ENCODE measurements around the gene SEL1L3.

Gene SEL1L3

DNA sequence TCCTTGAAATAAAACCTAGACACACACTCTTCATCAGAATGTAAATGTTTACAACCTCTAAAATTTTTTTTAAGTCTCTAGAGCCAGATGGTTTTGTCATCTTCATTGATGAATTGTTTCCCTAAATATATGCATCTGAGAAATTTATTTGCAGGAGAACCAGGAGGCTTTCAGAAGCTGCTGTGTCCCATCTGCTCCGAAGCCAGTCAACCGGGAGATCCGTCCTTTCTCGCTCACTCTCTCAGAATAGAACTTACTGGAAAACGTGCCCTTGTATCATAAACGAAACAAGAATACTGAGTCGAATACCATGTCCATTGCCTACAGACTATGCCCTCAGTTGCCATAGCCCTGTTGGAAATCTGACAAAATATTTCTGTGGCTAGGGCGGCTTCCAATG, 103.7 kb downstream of the SEL1L3 start:
- no peak overlapping the region for H3K27ac ChIP-seq
- no peak for TF ChIP-seq ZFX (IDR thresholded peaks at IDR 0.05; ENCODE audit: borderline replicate concordance)
- TF ChIP-seq, protein P1, sequence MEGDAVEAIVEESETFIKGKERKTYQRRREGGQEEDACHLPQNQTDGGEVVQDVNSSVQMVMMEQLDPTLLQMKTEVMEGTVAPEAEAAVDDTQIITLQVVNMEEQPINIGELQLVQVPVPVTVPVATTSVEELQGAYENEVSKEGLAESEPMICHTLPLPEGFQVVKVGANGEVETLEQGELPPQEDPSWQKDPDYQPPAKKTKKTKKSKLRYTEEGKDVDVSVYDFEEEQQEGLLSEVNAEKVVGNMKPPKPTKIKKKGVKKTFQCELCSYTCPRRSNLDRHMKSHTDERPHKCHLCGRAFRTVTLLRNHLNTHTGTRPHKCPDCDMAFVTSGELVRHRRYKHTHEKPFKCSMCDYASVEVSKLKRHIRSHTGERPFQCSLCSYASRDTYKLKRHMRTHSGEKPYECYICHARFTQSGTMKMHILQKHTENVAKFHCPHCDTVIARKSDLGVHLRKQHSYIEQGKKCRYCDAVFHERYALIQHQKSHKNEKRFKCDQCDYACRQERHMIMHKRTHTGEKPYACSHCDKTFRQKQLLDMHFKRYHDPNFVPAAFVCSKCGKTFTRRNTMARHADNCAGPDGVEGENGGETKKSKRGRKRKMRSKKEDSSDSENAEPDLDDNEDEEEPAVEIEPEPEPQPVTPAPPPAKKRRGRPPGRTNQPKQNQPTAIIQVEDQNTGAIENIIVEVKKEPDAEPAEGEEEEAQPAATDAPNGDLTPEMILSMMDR (IDR thresholded peaks at IDR 0.05), result no peak

DNA sequence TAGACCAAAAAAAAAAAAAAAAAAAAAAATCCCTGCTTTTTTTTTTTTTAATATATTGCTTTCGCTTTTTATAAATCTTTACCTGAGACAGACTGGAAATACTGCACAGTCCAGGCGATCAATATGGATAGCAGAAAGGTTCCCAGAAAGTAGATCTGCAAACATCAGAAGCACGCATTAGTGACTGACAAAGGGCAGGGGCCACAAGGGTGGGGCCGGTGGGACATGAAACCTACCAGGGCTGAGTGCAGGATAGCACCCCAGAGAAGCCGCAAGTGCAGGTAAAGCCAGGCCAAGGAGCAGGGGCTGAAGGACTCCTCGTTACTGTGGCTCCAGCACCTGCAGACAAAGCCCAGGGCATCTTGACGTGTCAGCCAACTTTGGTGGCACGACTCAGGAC, 105.3 kb downstream of the SEL1L3 start:
- TF ChIP-seq, protein P1 (IDR thresholded peaks at IDR 0.05), result no peak
- no peak for TF ChIP-seq ZFX (IDR thresholded peaks at IDR 0.05; ENCODE audit: borderline replicate concordance)
- no peak overlapping the region for H3K27ac ChIP-seq

DNA sequence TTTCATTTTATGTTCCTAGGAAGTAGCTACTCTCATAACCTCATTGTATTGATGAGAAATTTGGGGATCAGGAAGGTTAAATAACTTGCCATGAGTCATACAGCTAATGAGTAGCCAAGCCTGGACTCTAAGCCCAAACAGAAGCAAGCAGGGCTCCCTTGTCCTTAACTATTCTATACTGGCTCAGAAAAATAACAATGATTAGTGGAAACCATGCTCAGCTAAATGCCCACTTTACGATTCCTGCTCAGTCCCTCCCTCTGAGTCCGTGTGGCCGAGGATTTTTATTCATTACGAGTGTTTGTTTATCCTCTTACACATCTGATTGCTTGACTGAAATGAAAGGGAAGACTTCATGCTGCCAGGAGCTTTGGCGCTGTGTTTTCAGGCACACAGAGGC, 106.3 kb downstream of the SEL1L3 start:
- TF ChIP-seq, protein P1 (IDR thresholded peaks at IDR 0.05), result no peak
- no peak for TF ChIP-seq ZFX (IDR thresholded peaks at IDR 0.05; ENCODE audit: borderline replicate concordance)
- no peak overlapping the region for H3K27ac ChIP-seq

DNA sequence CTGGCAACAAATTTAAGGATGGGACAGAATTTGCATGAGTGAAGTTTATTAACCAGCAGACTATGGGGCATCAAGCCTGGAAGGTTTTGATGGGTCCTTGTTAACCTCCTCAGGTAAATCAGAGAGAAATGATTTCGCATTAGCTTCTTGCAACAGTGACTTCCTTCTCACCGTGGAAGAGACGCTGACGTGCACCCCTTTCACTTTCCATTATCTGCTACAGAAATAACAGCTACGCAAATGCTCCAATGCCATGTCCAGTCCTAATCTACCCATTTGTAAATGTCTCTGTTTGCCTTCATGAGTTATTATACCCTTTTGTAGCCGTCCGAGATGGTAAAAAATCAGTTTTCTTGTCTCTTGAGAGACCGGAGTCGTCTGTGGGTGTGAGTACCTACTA, 106.9 kb downstream of the SEL1L3 start:
- H3K27ac ChIP-seq, result no peak overlapping the region
- TF ChIP-seq ZFX (IDR thresholded peaks at IDR 0.05; ENCODE audit: borderline replicate concordance), result no peak
- TF ChIP-seq, protein P1 (IDR thresholded peaks at IDR 0.05), result no peak

DNA sequence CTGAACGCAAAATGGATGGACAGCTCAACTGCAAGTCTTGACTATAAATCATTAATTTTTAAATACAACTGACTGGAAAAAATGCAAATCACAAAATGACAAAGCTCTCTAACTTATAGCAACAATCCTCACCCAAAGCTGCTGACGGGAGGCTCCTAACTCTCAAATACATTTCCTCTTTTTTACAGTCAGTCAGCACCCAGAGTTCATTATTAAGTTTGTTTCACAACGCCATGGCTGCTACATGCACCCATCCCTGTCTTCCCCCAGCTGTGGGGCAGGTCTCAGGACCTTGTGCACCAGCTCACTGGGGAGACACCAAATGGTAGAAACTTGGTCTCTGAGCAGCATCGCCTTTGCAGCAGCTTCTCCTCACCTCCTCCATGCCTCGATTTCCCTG, 109.5 kb downstream of the SEL1L3 start:
- TF ChIP-seq, protein P1 (IDR thresholded peaks at IDR 0.05), result no peak
- no peak for TF ChIP-seq ZFX (IDR thresholded peaks at IDR 0.05; ENCODE audit: borderline replicate concordance)
- H3K27ac ChIP-seq, result no peak overlapping the region

DNA sequence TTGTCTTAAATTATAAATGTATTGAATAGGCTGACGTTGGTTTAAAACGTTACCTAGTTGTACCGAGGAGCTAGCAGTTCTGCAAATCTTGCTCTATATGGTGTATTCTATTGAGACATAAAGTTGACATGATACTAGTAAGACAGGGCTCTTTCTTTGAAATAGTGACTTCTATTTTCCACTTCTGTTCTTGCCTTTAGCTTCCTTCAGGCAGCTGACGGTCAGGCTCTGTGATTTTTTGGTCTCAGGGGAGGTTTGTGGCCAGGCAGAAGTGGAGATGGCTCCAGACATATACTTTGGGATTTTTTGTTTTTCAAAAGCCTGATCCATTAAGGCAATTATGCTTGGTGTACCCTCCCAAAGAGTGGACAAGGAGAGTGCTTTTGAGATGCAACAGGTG, 111.9 kb downstream of the SEL1L3 start:
- no peak overlapping the region for H3K27ac ChIP-seq
- TF ChIP-seq, protein P1 (IDR thresholded peaks at IDR 0.05), result no peak

DNA sequence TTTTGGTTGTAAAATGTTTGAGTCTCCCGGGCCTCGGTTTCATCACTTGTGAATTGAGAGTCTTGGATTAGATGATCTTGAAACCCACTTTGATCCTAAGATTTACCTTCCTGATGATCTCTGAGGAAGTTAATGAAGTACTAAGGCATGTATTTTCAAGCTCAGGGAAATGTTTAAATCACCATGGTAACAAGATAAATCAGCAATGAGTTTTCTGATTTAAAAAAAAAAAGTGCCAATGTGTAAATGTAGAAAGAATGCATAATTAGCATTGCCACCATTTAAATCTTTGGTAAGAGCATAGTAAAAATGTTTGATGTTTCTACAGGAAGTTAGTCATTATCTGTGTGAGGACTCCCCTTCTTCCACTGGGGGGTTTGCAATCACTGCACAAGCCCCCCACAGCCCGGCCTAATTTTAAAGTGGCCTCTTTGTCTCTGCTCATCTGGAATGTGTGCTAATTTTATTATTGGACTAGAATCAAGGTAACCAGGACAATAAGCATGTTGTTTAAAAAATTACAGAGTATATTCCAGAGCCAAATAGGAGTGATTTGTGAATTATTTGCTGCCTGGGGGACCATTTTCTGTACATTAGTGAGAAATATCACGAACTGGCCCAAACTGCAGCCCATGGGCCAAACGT, 113.5 kb downstream of the SEL1L3 start:
- H3K27ac ChIP-seq, result no peak overlapping the region
- TF ChIP-seq, protein P1 (IDR thresholded peaks at IDR 0.05), result no peak
